Heart right ventricle (tissue), 16 donors: Measurements from ENCODE around the gene KCNIP1. TPM values are rescaled to one million over a fixed set of nuclear protein-coding genes. Genes with fewer than 3 reads are reported as not detected.

ENCODE experiments used
- ATAC-seq, 8 donors: fragments of 200-7000 bp; cut with Tn5 transposase; one replicate each; pipeline ENCODE4 v1.9.1; 2020; ENCODE audit warnings: mild to moderate bottlenecking in 8 of 8, moderate library complexity in 8 of 8, moderate number of reproducible peaks in 1 of 8
- DNase-seq, 2 donors: peaks; one replicate each; pipeline ENCODE4 v3.0.0-alpha.2; 2020
- H3K27ac ChIP-seq, 10 donors: fragments of 200-600 bp; sonication (generic) in 2 of 10; one replicate each; pipeline versions ENCODE4 v1.5.0 to v1.8.0; 2020 to 2022; ENCODE audit warnings: mild to moderate bottlenecking in 3 of 10
- H3K27me3 ChIP-seq, 7 donors: fragments of 200-600 bp; one replicate each; pipeline ENCODE4 v1.8.0; 2021 to 2022; ENCODE audit warnings: mild to moderate bottlenecking in 2 of 7
- H3K36me3 ChIP-seq, 9 donors: fragments of 200-600 bp; sonication (generic) in 1 of 9; one replicate each; pipeline versions ENCODE4 v1.5.0 to v1.8.0; 2020 to 2022; ENCODE audit warnings: mild to moderate bottlenecking in 2 of 9
- H3K4me1 ChIP-seq, 9 donors: fragments of 200-600 bp; sonication (generic) in 1 of 9; one replicate each; pipeline versions ENCODE4 v1.5.0 to v1.8.0; 2020 to 2022; ENCODE audit warnings: mild to moderate bottlenecking in 4 of 9
- H3K4me3 ChIP-seq, 10 donors: fragments of 200-600 bp; sonication (generic) in 2 of 10; one replicate each; pipeline versions ENCODE4 v1.5.0 to v1.8.0; 2020 to 2022; ENCODE audit warnings: mild to moderate bottlenecking in 7 of 10, moderate library complexity in 2 of 10
- H3K9me3 ChIP-seq, 11 donors: fragments of 200-600 bp in 10 of 11; sonication (generic) in 2 of 11; one replicate each; pipeline versions ENCODE4 v1.5.0 to v1.8.0; 2013 to 2022; ENCODE audit warnings: mild to moderate bottlenecking in 2 of 11, control low read depth in 1 of 11, moderate library complexity in 1 of 11
- WGBS, 2 donors: extraction: QIAGEN DNeasy Blood & Tissue Kit; methylation state at CpG; one replicate each; pipeline ENCODE4 v1.1.7; 2013; ENCODE audit warnings: inconsistent platforms in 1 of 2; 5-methylcytosine and 5-hydroxymethylcytosine counted together
- intact Hi-C, 10 donors: fragments of 100-400 bp; cut with DNase I; formaldehyde crosslinking; loops; one replicate each; pipeline versions ENCODE4 v1.11.1 to v1.14.2; 2022
- polyA plus RNA-seq, 2 donors: library from polyadenylated mRNA; stranded (reverse); fragments of 200-250 nt; gene quantifications; one replicate each; pipeline ENCODE4 v1.2.3, GENCODE V29; 2013
- total RNA-seq, 10 donors: library from RNA; stranded (reverse); fragmentation: NEBNext Ultra II Directional in 3 of 10; extraction: Animal tissue kit (Norgen Biotek cat#: 25700) in 3 of 10; gene quantifications; one replicate each; pipeline versions ENCODE4 v1.2.1 to v1.2.4, GENCODE V29; 2021 to 2023
- TF ChIP-seq, protein P1 (sequence below), 9 donors: fragments of 200-600 bp; sonication (generic) in 2 of 9; IDR thresholded peaks; one replicate each; pipeline versions ENCODE4 v1.5.0 to v1.8.0; 2021 to 2022; ENCODE audit warnings: antibody characterized with exemption in 9 of 9, mild to moderate bottlenecking in 5 of 9, moderate library complexity in 1 of 9
- donor health status: Arrhythmogenic right ventricular cardiomyopathy.
- donor health status: ischemic (EF 13 %, LVEDD 7.1; RV severe dilation, severe dysfunction).
- donor health status: healthy with polysubstance abuse.
- donor health status: DM: no; HTN: yes; CAD: no.
- donor health status: DM: no; HTN: no; CAD: no.
- donor health status: ischemic (EF 25% LVEDD 6.9; RV normal size, moderate dysfunction).
- donor health status: ischemic (EF 25% LVEDD 5.7; RV mildly dilated, moderate dysfunction).
- donor health status: healthy.
- donor health status: DM: yes; HTN: yes; CAD: no.
- donor health status: Ischemic cardiomyopathy.
- donor health status: ischemic (EF 35%, LVEDD 5.7; RV mildly dilated, moderate dysfunction).
- donor health status: nonischemic (EF 11% LVEDD 7.7; RV severe dilation, severe dysfunction).
- donor health status: DM: yes; HTN: yes; CAD: no.
- donor health status: PGD.
- donor health status: ischemic (EF 29% LVEDD 5.4; RV normal size, mild dysfunction).
- donor health status: nonischemic (EF 23%, LVEDD 6.1; RV moderate dilation, normal function).

KCNIP1 gene
- total and polyA plus RNA-seq, 12 donors: 0.06 to 0.67 (median 0.21) TPM; not detected in 7

DNA sequence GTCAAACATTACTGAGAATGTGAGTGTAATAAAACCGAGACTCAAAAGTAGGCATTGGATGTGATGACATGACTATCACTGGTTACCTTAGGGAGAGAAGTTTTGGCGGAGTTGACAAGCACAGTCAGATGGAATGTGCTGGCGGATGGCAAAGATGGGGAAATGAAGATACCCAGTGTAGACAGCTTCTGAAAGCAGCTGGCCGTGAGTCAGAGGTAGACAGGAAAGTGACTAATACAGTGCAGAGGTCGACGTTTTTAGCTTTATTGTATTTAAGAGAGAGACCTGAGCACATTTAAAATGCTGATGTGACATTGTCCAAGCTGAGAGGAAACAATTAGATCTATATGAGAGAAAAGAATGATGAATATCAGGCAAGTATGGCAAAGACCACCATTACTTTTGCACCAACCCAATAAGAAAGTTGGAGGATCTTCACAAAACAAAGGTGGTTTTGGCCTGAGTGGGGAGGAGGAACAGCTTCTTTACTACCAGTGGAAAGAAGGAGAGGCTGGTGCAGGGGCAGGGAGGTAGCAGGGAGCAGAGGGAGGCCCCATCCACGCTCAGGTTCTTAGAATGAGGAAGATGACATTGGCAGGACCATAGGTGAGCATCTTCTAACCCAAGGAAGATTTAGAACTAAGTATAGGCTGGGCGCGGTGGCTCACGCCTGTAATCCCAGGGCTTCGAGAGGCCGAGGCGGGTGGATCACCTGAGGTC is 36.7 kb upstream of the KCNIP1 start:
- no peak overlapping the region for H3K4me3 ChIP-seq
- WGBS, 2 donors: 69 to 76% methylated on average over 13 of the region's 13 CpGs
- H3K27me3 ChIP-seq: no peaks in the 10 kb centered on the region
- DNase-seq (no peak), ATAC-seq (peak in 3 of 8 donors; percentile 37 to 85 (median 55))
- intact Hi-C loops: no loop called here
- H3K36me3 ChIP-seq: no peaks in the 10 kb centered on the region
- H3K27ac ChIP-seq: no peak overlapping the region
- TF ChIP-seq, protein P1, sequence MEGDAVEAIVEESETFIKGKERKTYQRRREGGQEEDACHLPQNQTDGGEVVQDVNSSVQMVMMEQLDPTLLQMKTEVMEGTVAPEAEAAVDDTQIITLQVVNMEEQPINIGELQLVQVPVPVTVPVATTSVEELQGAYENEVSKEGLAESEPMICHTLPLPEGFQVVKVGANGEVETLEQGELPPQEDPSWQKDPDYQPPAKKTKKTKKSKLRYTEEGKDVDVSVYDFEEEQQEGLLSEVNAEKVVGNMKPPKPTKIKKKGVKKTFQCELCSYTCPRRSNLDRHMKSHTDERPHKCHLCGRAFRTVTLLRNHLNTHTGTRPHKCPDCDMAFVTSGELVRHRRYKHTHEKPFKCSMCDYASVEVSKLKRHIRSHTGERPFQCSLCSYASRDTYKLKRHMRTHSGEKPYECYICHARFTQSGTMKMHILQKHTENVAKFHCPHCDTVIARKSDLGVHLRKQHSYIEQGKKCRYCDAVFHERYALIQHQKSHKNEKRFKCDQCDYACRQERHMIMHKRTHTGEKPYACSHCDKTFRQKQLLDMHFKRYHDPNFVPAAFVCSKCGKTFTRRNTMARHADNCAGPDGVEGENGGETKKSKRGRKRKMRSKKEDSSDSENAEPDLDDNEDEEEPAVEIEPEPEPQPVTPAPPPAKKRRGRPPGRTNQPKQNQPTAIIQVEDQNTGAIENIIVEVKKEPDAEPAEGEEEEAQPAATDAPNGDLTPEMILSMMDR (IDR thresholded peaks at IDR 0.05): no peak
- H3K9me3 ChIP-seq: peaks cover 0 to 6% (median 0%) of the 10 kb centered on the region in 11 donors
- peaks cover 0 to 13% (median 0%) of the 10 kb centered on the region in 9 donors for H3K4me1 ChIP-seq

DNA sequence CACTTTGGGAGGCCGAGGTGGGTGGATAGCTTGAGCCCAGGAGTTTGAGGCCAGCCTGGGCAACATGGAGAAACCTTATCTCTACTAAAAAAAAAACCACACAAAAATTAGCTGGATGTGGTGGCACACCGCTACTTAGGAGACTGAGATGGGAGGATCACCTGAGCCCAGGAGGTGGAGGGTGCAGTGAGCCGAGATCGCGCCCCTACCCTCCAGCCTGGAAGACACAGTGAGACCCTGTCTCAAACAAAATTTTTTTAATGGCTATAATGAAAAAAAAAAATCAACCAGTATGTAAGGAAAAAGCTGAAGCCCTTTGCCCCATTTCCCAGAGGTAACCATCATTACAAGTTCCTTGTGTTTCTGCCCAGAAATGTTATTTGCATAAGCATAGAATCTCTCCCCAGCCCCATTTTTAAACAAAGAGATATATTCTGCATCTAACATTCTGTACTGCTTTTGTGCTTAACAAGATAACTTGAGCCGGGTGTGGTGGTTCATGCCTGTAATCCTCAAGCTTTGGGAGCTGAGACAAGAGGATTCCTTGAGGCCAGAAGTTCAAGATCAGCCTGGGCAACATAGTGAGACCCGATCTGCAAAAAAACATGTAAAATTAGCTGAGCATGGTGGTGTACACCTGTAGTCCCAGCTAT is 35.1 kb upstream of the KCNIP1 start:
- intact Hi-C loops: no loop called here
- Histone ChIP-seq H3K4me3 (no peak overlapping the region), H3K9me3 (no peaks in the 10 kb centered on the region), H3K27ac (no peak overlapping the region), H3K27me3 (peaks cover 0 to 4% (median 0%) of the 10 kb centered on the region in 7 donors), H3K36me3 (no peaks in the 10 kb centered on the region), H3K4me1 (peaks cover 0 to 13% (median 0%) of the 10 kb centered on the region in 9 donors)
- DNase-seq: no peak
- no peak for ATAC-seq
- WGBS, 2 donors: 94 to 96% methylated on average over 7 of the region's 7 CpGs
- TF ChIP-seq, protein P1 (IDR thresholded peaks at IDR 0.05): no peak

DNA sequence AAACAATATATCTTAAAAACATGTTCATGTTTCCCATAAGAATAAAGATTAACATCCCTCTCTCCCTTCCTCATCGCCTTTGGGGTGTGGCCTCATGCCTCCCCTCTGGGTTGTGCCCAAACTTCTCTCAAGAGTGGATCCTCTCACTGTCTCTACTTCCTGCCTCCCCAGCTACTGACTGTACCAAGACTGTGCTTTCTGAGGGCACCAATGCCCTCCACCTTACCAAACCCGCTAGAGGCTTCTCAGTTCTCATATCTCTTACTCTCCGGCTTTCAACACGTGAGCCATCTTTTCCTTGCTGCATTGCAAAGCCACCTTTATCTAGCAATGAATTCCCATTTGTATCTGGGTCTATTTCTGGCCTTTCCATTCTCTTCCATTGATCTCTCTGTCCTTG is 34.4 kb upstream of the KCNIP1 start:
- no peak overlapping the region for H3K27ac ChIP-seq
- TF ChIP-seq, protein P1 (IDR thresholded peaks at IDR 0.05): no peak
- H3K9me3 ChIP-seq: no peaks in the 10 kb centered on the region
- no peak for DNase-seq
- intact Hi-C loops: no loop called here
- no peak overlapping the region for H3K4me3 ChIP-seq
- peaks cover 0 to 13% (median 0%) of the 10 kb centered on the region in 9 donors for H3K4me1 ChIP-seq
- 89 to 90% methylated on average over 4 of the region's 4 CpGs for WGBS, 2 donors
- peaks cover 0 to 4% (median 0%) of the 10 kb centered on the region in 7 donors for H3K27me3 ChIP-seq
- no peaks in the 10 kb centered on the region for H3K36me3 ChIP-seq
- ATAC-seq: no peak

DNA sequence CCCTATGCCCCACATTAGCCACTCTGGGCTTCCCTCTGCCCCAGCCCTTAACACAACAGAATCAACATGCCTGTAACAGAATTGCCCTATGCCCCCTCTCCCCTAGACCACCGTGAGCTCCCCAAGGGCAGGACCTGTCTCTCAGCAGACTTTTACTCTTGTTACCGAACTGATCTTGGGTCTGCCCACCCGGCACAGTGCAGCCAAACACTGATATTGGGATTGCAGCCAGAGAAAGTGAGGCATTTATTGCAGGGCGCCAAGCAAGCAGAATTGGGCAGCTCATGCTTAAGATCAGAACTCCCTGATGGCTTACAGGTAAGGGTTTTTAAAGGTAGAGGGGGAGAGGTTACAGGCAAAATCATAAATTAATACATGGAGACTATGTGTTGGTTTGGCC is 33.5 kb upstream of the KCNIP1 start:
- Histone ChIP-seq H3K27ac (no peak overlapping the region), H3K9me3 (no peaks in the 10 kb centered on the region), H3K36me3 (no peaks in the 10 kb centered on the region), H3K4me1 (peaks cover 0 to 13% (median 0%) of the 10 kb centered on the region in 9 donors), H3K4me3 (no peak overlapping the region), H3K27me3 (peaks cover 0 to 4% (median 0%) of the 10 kb centered on the region in 7 donors)
- TF ChIP-seq, protein P1 (IDR thresholded peaks at IDR 0.05): no peak
- 91 to 94% methylated on average over 4 of the region's 4 CpGs for WGBS, 2 donors
- intact Hi-C loops: no loop called here
- ATAC-seq (no peak), DNase-seq (no peak)
